ENCODE results near the gene TMEM255A. TPM values are rescaled to one million over a fixed set of nuclear protein-coding genes. Genes with fewer than 3 reads are reported as not detected.

TMEM255A gene
- total RNA-seq, 2 experiments from 2014 or later, result not detected

- no TSS peak for BruUV-seq (replicated peaks)
- Histone ChIP-seq H3K4me3 (ENCODE audit: low read depth, low read length, poor library complexity, severe bottlenecking) (no peak overlapping the region), H3K36me3 (ENCODE audit: insufficient read depth, low read length) (no peaks in the 10 kb centered on the region), H3K9me2 (ENCODE audit: insufficient read depth, low read length) (no peaks in the 10 kb centered on the region), H3K79me2 (ENCODE audit: insufficient read depth, low read depth, low read length) (no peaks in the 10 kb centered on the region), H3K4me1 (ENCODE audit: insufficient read depth, low read length, poor library complexity, severe bottlenecking) (no peaks in the 10 kb centered on the region), H3K4me2 (ENCODE audit: low read length) (no peak overlapping the region), H2AFZ (ENCODE audit: low read length) (no peak overlapping the region), H3K9me3 (ENCODE audit: low read length) (no peaks in the 10 kb centered on the region), H3K27ac (ENCODE audit: low read depth, low read length, poor library complexity, severe bottlenecking) (no peak overlapping the region), H4K20me1 (ENCODE audit: insufficient read depth, low read length) (no peaks in the 10 kb centered on the region)
- ChIA-PET CTCF (ENCODE audit: unreplicated experiment) (no interaction called here), POLR2A (interaction anchor here (0.8 kb wide), 1 partner anchor 125 kb away, joined by 3 read pairs; no protein-coding TSS in a partner anchor)
- intact Hi-C loops (cut with micrococcal nuclease; ENCODE audit: unreplicated experiment), result no loop called here
- no peak for DNase-seq (ENCODE audit: low spot score)
- TF ChIP-seq CTCF (conservative IDR thresholded peaks at IDR 0.05; ENCODE audit: low read length) (no peak), EZH2phosphoT487 (IDR thresholded peaks at IDR 0.05; ENCODE audit: borderline replicate concordance, low read depth, low read length) (no peak)
Observed at GRCh38 chrX:120294651-120295050, 16.6 kb downstream of the TMEM255A start.

GRCh38 chrX:120293015-120293414, 18.2 kb downstream of the TMEM255A start:
- Histone ChIP-seq H2AFZ (ENCODE audit: low read length) (no peak overlapping the region), H3K9me3 (ENCODE audit: low read length) (no peaks in the 10 kb centered on the region), H3K4me2 (ENCODE audit: low read length) (no peak overlapping the region), H3K27ac (ENCODE audit: low read depth, low read length, poor library complexity, severe bottlenecking) (no peak overlapping the region), H3K36me3 (ENCODE audit: insufficient read depth, low read length) (no peaks in the 10 kb centered on the region), H4K20me1 (ENCODE audit: insufficient read depth, low read length) (no peaks in the 10 kb centered on the region), H3K4me1 (ENCODE audit: insufficient read depth, low read length, poor library complexity, severe bottlenecking) (no peaks in the 10 kb centered on the region), H3K4me3 (ENCODE audit: low read depth, low read length, poor library complexity, severe bottlenecking) (no peak overlapping the region), H3K79me2 (ENCODE audit: insufficient read depth, low read depth, low read length) (no peaks in the 10 kb centered on the region), H3K9me2 (ENCODE audit: insufficient read depth, low read length) (no peaks in the 10 kb centered on the region)
- ChIA-PET POLR2A (interaction anchor here (1.1 kb wide), 1 partner anchor 8 kb away, joined by 5 read pairs; no protein-coding TSS in a partner anchor), CTCF (ENCODE audit: unreplicated experiment) (no interaction called here)
- BruUV-seq (replicated peaks), result no TSS peak
- DNase-seq (ENCODE audit: low spot score), result no peak
- TF ChIP-seq CTCF (conservative IDR thresholded peaks at IDR 0.05; ENCODE audit: low read length) (no peak), EZH2phosphoT487 (IDR thresholded peaks at IDR 0.05; ENCODE audit: borderline replicate concordance, low read depth, low read length) (no peak)
- intact Hi-C loops (cut with micrococcal nuclease; ENCODE audit: unreplicated experiment), result no loop called here

GRCh38 chrX:120291211-120291610, 20.1 kb downstream of the TMEM255A start:
- Histone ChIP-seq H3K4me2 (ENCODE audit: low read length) (no peak overlapping the region), H3K36me3 (ENCODE audit: insufficient read depth, low read length) (no peaks in the 10 kb centered on the region), H3K79me2 (ENCODE audit: insufficient read depth, low read depth, low read length) (no peaks in the 10 kb centered on the region), H3K9me2 (ENCODE audit: insufficient read depth, low read length) (no peaks in the 10 kb centered on the region), H2AFZ (ENCODE audit: low read length) (no peak overlapping the region), H3K4me1 (ENCODE audit: insufficient read depth, low read length, poor library complexity, severe bottlenecking) (no peaks in the 10 kb centered on the region), H3K4me3 (ENCODE audit: low read depth, low read length, poor library complexity, severe bottlenecking) (no peak overlapping the region), H3K27ac (ENCODE audit: low read depth, low read length, poor library complexity, severe bottlenecking) (no peak overlapping the region), H4K20me1 (ENCODE audit: insufficient read depth, low read length) (no peaks in the 10 kb centered on the region), H3K9me3 (ENCODE audit: low read length) (no peaks in the 10 kb centered on the region)
- ChIA-PET POLR2A (interaction anchor here (0.6 kb wide), 1 partner anchor 605 kb away, joined by 3 read pairs; no protein-coding TSS in a partner anchor), CTCF (ENCODE audit: unreplicated experiment) (no interaction called here)
- no TSS peak for BruUV-seq (replicated peaks)
- intact Hi-C loops (cut with micrococcal nuclease; ENCODE audit: unreplicated experiment), result no loop called here
- DNase-seq (ENCODE audit: low spot score), result no peak
- TF ChIP-seq CTCF (conservative IDR thresholded peaks at IDR 0.05; ENCODE audit: low read length) (no peak), EZH2phosphoT487 (IDR thresholded peaks at IDR 0.05; ENCODE audit: borderline replicate concordance, low read depth, low read length) (no peak)

Measured in OCI-LY7 (cell line).